BE2C (cell line): Measurements from ENCODE around the gene RTKN.
A peak's percentile ranks its signal among the peaks of the same experiment; 100 is the strongest.

Experiments used
- DNase-seq: peaks from one replicate; pipeline ENCODE4 v3.0.0-alpha.2; 2020
- H3K27me3 ChIP-seq: fragments of 250-450 bp; sonication (Bioruptor Pico); 2 replicates; pipeline ENCODE4 v1.5.1; 2020; ENCODE audit warnings: mild to moderate bottlenecking
- H3K36me3 ChIP-seq: fragments of 250-450 bp; sonication (Bioruptor Pico); 2 replicates; pipeline ENCODE4 v1.5.1; 2020; ENCODE audit warnings: mild to moderate bottlenecking
- H3K4me1 ChIP-seq: fragments of 250-450 bp; sonication (Bioruptor Pico); 2 replicates; pipeline ENCODE4 v1.5.1; 2020
- H3K4me3 ChIP-seq: 2 replicates; pipeline ENCODE4 v1.5.1; 2011; ENCODE audit warnings: low read depth, low read length
- H3K9me3 ChIP-seq: fragments of 250-450 bp; sonication (Bioruptor Pico); 2 replicates; pipeline ENCODE4 v1.5.1; 2020
- CTCF ChIP-seq: IDR thresholded peaks from 2 replicates; pipeline ENCODE4 v1.5.1; 2012; ENCODE audit warnings: mild to moderate bottlenecking, low read depth, low read length

RTKN gene

GRCh38 chr2:74379851-74380789 lies 61.6 kb downstream of the RTKN start, which contains the start of gene DCTN1:
DCTN1 (minus strand) TSS chr2:74380311; CDS start chr2:74380037, 274 bp downstream.
- peak within 1 kb of the TSS; percentile 49 for H3K4me3 ChIP-seq
- H3K36me3 ChIP-seq, result no peaks in the 10 kb centered on the region; the same call in 1 of the 2 replicates

GRCh38 chr2:74378007-74378406 lies 63.7 kb downstream of the RTKN start:
- Histone ChIP-seq H3K9me3 (no peaks in the 10 kb centered on the region), H3K36me3 (no peaks in the 10 kb centered on the region; the same call in 1 of the 2 replicates), H3K4me1 (peaks cover 3% of the 10 kb centered on the region; the same call in 1 of the 2 replicates), H3K4me3 (no peak overlapping the region), H3K27me3 (no peaks in the 10 kb centered on the region)
- no peak for TF ChIP-seq CTCF
- no peak for DNase-seq

More at GRCh38 chr2:74379851-74380789, 61.6 kb downstream of the RTKN start, which contains the start of gene DCTN1:
- Histone ChIP-seq H3K4me1 (no peaks in the 10 kb centered on the region), H3K27me3 (no peaks in the 10 kb centered on the region), H3K9me3 (no peaks in the 10 kb centered on the region)
- DNase-seq, result peak; percentile 53
- TF ChIP-seq CTCF, result no peak

- Histone ChIP-seq H3K4me3 (no peak overlapping the region), H3K27me3 (no peaks in the 10 kb centered on the region), H3K4me1 (peaks cover 3% of the 10 kb centered on the region; the same call in 1 of the 2 replicates), H3K36me3 (no peaks in the 10 kb centered on the region; the same call in 1 of the 2 replicates), H3K9me3 (no peaks in the 10 kb centered on the region)
- DNase-seq, result no peak
- TF ChIP-seq CTCF, result no peak
Observed at GRCh38 chr2:74375838-74376237, 65.9 kb downstream of the RTKN start.
